HuH-7 (cell line): ENCODE data around the gene TRIP6.
"Not testable (repeated sequence)": the region's sequence is repeated elsewhere in the genome, so short reads cannot be mapped to it uniquely, and the experiment has no call there.

Experiments used
- DNase-seq: peaks from one replicate; pipeline ENCODE4 v3.0.0; 2011; ENCODE audit warnings: low spot score

The TRIP6 gene

DNA sequence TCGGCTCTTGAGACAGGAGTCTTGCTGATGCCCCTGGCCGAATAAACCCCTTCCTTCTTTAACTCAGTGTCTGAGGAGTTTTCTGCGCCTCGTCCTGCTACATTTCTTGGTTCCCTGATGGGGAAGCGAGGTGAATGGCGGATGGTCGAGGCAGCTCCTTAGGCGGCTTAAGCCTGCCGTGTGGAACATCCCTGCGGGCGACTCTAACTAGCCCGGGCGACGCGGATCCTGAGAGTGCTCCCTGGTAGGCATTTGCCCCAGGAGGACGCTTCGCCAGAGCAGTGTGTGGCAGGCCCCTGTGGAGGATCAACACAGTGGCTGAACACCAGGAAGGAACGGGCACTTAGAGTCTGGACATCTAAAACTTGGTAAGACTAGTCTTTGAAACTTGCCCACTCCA, 27.8 kb upstream of the TRIP6 start:
- no peak for DNase-seq

DNA sequence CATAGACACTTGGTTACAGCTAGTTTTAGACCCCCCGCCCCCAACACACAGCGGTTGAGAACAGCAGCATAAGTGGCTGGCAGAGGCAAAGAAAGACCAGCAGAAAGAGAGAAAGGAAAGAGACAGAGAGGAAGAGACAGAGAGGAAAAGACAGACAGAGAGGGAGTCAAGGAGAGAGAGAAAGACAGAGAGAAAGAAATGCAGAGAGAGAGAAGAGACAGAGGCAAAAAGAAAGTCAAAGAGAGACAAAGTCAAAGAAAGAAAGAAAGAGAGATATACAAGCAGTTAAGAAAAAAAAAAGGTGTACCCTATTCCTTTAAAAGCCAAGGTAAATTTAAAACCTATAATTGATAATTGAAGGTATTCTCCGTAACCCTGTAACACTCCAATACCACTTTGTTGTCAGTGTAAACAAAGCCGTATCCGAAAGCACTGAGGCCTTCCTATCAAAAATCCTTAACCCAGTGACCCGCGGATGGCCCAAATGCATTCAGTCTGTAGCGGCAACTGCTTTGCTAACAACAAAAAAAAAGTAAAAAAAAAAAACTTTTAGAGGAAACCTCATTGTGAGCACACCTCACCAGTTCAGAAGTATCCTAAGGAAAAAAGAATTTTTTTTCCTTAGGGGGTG, 26.6 kb upstream of the TRIP6 start:
- DNase-seq, result no peak

DNA sequence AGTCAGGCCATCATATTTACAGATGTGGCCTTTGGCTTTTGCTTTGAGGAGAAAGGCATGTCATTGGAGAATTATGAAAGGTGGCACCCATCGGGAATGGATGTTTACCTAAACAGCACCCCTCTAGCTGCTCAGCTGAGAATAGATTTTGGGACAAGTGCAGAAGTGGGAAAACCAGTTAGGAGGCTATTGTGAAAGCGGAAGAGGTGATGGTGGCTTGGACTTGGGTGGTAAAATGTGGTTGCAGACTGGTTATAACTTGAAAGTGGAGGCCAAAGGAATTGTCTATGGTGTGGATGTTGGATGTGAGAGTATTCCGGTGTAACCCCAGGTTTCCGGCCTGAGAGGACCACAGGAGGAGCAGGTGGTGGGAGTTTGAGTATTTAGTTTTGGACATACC, 19.8 kb upstream of the TRIP6 start:
- no peak for DNase-seq

DNA sequence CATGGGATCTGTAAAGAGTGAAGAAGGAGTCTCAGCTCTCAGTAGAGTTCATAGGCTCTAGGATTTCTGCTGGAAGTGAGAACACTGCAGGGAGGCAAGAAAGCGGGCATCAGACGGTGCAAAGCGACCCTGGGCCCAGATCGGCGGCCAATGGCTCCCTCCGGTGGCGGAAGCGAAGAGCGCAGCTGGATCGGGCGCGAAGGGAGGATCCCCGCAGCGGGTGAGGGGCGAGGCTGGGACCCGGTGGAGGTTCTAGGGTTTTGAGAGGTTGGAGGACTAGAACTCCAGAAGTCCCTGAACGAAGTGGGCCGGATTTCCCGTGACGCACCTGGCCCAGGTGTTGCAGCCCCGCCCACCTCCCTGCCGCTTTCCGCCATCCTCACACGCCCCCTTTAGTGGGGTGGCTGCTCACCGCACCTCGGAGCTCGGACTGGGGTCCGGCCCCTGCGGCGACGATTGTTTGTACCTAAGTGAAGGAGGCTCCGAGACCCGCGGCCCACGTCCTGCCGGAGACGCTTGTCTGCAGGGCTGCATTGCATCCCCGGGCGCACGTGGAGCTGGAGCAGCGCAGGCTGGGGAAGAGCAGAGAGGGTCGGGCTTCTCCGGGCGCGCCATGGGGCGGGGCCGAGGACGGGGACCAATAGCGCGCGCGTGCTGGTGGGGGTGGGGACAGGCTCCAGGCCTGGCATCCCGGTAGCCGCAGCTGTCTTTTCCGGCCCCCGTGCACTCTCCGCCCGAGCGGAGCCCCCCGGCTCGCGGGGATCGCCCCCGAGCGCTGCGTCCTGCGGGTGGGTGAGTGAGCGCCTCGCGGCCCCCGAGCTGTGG, 14.9 kb upstream of the TRIP6 start, which contains the start of gene SLC12A9:
Gene SLC12A9 (plus strand): TSS at position 666 of the 825 bp plus-strand sequence. CDS start 1,485 bp downstream, outside the sequence.
- DNase-seq, result peak; percentile 99

DNA sequence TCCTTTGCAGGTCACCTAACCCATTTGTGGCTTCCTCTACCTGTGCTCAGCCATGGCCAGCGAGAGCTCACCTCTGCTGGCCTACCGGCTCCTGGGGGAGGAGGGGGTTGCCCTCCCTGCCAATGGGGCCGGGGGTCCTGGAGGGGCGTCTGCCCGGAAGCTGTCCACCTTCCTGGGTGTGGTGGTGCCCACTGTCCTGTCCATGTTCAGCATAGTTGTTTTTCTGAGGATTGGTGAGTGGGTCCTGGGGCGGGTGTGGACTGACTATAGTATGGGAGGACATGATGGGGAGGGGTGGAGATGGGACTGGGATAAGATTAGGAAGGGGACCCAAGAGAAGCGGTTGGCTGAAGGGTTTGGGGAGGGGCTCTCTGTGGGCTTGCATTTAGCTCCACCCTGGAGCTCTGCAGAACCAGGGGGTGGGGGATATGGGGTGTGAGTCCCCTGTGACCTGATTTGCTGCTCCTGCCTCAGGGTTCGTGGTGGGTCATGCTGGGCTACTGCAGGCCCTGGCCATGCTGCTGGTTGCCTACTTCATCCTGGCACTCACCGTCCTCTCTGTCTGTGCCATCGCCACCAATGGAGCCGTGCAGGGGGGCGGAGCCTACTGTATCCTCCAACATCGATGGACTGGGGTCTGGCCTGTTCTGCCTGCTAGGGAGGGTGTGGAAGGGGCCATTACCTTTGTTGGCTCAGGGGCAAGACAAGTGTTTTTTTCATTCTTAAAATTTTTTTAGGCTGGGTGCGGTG, 12.9 kb upstream of the TRIP6 start:
- DNase-seq, result no peak

DNA sequence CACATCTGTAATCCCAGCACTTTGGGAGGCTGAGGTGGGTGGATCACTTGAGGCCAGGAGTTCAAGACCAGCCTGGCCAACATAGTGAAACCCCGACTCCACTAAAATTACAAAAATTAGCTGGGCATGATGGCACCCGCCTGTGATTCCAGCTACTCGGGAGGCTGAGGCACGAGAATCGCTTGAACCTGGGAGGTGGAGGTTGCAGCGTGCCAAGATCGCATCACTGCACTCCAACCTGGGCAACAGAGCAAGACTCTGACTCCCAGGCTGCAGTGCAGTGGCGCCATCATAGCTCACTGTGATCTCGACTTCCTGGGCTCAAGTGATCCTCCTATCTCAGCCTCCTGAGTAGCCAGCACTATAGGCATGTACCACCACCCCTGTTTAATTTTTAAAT, 12.3 kb upstream of the TRIP6 start:
- DNase-seq, result not testable (repeated sequence)

DNA sequence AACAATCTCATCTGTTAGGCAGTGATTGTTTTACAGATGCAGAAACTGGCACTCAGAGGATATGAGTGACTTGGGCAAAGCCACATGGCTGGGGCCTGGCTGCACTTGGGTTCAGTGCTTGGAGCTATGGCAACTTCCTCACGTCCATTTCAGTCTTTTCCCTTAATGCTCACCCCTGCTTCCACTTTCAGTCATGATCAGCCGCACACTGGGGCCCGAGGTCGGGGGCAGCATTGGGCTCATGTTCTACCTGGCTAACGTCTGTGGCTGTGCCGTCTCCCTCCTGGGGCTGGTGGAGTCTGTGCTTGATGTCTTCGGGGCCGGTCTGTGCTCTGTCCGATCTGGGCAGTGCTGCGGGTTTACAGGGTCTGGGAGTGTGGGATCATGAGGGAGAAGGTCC, 11.7 kb upstream of the TRIP6 start:
- DNase-seq, result no peak

DNA sequence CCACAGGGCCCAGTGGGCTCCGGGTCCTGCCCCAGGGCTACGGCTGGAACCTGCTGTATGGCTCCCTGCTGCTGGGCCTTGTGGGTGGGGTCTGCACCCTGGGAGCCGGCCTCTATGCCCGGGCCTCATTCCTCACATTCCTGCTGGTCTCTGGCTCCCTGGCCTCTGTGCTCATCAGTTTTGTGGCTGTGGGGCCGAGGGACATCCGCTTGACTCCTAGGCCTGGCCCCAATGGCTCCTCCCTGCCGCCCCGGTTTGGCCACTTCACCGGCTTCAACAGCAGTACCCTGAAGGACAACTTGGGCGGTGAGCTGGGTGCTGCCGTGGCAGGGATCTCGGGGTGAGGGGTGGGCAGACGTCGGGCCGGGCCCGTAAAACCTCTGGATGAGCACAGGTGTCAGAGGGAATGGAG, 10.3 kb upstream of the TRIP6 start:
- no peak for DNase-seq

DNA sequence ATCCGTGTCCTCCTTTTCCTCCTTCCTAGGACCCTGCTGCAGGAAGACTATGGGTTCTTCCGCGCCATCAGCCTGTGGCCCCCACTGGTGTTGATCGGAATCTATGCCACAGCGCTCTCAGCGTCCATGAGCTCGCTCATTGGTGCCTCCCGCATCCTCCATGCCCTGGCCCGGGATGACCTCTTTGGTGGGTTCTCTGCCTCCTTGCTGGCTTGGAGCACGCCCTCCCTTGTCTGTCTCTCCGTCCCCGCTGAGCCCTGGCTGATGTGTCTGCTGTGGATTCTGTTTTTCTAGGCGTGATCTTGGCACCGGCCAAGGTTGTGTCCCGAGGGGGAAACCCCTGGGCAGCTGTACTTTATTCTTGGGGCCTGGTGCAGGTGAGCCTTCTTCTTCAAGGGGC, 7.3 kb upstream of the TRIP6 start:
- no peak for DNase-seq

DNA sequence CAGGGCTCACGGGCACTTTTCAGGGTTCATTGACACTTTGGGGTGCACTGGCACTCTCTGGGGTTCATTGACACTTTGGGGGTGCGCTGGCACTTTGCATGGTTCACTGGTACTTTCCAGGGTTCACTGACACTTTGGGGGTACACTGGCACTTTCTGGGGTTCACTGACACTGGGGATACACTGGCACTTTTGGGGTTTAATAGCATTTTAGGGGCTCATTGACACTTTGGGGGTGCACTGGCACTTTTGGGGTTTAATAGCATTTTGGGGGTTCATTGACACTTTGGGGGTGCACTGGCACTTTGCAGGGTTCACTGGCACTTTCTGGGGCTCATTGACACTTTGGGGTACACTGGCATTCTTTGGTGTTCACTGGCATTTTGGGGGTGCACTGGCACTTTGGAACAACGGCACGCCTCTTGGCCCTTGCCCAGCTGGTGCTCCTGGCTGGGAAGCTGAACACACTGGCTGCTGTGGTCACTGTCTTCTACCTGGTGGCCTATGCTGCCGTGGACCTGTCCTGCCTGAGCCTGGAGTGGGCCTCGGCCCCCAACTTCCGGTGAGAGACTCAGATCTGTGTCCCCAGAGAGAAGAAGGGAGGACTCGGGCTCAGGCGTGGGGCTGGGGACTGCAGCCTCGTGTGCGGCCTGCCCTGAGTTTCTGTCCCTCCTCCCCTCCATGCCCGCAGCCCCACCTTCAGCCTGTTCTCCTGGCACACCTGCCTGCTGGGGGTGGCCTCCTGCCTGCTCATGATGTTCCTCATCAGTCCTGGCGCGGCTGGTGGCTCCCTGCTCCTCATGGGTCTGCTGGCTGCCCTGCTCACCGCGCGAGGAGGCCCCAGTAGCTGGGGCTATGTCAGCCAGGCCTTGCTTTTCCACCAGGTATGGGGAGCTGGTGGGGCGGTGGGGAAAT, 6.2 kb upstream of the TRIP6 start:
- DNase-seq, result no peak

DNA sequence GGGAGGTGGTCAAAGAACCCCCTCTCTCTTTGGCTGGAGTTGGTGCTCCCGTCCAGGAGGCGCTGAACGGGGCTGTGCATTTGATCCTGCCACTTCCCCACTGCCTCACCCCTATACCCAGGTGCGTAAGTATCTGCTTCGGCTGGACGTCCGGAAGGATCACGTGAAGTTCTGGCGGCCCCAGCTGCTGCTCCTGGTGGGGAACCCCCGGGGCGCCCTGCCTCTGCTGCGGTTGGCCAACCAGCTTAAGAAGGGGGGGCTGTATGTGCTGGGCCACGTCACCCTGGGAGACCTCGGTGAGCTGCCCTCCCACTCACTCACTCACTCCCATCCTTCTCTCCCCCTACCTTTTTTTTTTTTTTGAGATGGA, 5.6 kb upstream of the TRIP6 start:
- no peak for DNase-seq

DNA sequence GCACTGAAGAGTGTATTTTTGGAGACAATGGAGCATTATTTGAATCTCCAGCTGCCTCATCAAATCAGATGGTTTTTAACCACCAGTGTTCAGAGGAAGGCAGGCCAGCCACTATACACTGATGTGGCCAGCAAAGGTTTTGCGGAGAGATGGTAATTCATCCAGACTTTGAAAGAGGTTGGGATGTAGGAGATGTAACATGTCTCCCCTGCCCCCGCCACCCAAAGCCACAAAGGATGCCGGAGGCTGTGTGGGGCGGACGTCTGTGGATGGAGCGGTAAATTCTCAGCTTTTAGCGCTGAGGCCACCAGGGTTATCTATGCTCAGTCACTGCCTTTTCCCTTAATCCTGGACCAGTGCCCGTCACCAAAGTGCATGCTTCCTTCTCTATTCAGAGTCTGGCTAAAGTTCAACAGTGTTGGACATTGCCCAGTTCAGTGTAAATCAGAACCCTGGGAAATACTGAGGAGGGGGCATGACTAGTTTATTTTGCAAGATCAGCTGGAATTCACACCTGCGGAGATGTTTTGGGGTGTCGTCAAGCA, 3.7 kb upstream of the TRIP6 start:
- peak; percentile 70 for DNase-seq

DNA sequence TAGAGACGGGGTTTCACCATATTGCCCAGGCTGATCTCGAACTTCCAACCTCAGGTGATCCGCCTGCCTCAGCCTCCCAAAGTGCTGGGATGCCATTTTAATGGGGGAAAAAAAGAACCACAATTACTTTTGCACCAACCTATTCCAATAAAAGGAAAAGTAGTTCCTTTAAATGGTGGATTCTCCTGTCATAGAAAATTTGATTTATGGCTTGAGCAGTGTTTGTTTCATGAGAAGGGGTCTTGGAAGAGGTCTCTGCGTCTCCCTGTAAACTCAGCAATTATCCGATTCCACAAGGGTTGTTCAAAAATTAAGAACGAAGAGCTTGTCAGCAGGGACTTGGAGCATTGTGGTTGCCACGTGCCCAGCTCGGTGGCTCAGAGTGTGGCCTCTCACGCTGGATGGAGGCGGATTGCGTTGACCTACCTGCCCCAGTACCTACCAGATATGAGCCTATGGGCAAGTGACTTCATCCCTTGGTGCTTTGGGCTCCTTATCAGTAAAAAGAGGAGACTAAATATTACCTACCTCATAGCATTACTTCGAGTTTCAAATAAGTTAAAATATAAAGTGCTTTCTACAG, 2.8 kb upstream of the TRIP6 start:
- DNase-seq, result no peak

DNA sequence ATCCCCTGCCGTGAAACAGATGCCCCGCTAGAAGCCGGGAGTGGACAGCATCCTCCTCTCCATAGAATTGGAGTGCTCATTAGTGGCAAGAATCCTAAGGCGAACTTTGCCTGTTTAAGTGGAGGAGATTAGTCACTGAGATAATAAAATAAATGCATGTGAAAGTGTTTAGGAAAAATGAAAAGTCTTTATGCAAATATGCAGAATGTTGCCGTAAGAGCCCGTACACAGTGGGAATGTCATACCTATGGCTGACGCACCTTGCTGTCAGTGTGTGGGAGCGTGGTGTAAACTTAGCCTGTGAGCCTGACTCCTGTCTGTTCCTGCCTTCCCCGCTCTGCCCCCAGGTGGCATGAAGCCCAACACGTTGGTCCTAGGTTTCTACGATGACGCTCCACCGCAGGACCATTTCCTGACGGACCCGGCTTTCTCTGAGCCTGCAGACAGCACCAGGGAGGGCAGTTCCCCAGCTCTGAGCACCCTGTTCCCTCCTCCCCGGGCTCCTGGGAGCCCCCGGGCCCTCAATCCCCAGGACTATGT, 1.7 kb upstream of the TRIP6 start:
- no peak for DNase-seq

DNA sequence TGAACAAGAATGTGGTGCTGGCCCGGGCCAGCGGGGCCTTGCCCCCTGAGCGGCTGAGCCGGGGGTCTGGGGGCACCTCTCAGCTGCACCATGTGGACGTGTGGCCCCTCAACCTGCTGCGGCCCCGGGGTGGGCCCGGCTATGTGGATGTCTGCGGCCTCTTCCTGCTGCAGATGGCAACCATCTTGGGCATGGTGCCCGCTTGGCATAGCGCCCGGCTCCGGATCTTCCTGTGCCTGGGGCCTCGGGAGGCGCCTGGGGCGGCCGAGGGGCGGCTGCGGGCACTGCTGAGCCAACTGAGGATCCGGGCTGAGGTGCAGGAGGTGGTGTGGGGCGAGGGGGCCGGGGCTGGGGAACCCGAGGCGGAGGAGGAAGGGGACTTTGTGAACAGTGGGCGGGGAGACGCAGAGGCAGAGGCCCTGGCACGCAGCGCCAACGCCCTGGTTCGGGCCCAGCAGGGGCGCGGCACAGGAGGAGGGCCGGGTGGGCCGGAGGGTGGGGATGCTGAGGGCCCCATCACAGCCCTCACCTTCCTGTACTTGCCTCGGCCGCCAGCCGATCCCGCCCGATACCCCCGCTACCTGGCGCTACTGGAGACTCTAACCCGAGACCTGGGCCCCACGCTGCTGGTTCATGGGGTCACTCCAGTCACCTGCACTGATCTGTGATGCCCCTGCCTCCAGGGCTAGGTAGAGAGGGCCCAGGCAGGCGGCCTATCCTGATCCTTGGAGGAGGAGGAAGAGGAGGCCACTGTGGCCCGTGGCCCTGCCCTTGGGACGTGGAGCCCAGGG, 1.1 kb upstream of the TRIP6 start:
- DNase-seq, result no peak

DNA sequence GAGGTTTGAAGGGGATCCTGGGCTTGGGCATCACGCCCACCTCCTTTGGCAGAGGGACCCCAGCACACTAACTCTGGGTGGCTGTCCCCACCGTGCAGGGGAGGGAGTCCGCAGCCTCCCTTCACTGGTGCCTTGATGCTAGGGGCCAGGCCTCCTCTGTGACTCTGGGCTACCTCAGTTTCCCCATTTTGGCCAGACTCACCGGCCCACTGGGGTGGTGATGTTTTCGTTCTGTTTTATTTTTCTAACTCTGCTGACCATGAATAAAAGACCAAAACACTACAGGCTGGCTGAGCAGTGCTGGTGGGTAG, 503 bp upstream of the TRIP6 start:
- no peak for DNase-seq

DNA sequence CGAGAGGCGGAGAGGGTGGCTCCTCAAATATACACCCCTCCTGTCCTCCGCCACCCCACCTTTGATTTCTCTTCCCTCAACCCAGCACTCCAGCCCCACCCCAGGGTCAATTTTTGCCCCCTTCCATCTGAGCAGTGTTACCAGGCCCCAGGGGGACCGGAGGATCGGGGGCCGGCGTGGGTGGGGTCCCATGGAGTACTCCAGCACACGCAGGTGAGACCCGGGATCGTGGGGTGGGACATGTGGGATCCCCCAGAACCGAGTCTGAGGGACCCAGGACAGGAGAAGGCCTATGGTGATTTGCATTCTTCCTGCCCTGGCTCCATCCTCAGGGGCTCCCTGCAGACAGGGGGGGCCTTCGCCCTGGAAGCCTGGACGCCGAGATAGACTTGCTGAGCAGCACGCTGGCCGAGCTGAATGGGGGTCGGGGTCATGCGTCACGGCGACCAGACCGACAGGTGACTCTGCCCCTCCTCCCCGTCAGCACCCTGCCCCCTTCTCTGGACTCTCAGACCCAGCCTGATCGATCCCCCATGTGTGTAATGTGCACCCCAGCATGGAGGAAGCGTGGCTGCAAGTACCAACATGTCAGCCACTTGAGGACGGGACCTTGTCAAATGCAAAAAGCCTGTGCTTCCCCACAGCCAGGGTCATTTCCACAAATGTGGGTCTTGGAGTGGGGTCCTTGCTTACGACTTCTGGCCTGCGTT, 744 bp downstream of the TRIP6 start:
- DNase-seq, result no peak

DNA sequence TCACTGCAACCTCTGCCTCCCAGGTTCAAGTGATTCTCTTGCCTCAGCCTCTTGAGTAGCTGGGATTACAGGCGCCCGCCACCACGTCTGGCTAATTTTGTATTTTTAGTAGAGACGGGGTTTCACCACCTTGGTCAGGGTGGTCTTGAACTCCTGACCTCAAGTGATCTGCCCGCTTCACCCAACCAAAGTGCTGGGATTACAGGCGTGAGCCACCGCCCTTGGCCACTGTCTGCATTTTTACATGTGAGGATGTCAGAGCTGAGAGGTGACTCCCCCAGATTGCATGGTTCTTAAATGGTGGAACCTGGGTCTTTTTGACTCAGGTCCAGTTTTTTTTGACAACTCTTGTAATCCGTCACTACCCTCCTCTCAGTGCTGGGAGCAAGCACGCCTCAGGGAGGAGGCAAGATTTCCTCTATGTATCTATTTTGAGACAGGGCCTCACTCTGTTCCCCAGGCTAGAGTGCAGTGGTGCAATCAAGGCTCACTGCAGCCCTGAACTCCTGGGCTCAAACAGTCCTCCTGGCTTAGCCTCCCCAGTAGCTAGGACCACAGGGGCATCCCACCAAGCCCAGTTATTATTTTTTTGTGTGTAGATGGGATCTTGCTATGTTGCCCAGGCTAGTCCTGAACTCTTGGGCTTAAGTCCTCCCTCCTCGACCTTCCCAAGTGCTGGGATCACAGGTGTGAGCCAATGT, 6.6 kb downstream of the TRIP6 start:
- DNase-seq, result no peak

DNA sequence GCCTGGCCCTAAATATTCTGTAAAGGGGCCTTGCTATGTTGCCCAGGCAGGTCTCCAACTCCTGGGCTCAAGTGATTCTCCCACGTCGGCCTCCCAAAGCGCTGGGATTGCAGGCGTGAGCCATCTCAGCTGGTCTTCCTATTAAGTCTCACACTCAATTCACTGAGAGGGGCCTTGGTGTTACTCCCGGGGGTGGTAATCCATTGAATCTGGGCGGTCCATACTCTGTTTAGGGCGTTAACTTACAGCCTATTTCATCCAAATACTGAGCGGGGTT, 7.1 kb downstream of the TRIP6 start:
- no peak for DNase-seq
